Right atrium auricular region (tissue), 2 donors: ENCODE measurements around the gene SLC25A18. TPM values are rescaled to one million over a fixed set of nuclear protein-coding genes. Genes with fewer than 3 reads are reported as not detected.
A peak's percentile ranks its signal among the peaks of the same experiment; 100 is the strongest.

Experiments
- DNase-seq: peaks from one replicate; pipeline ENCODE4 v3.0.0-alpha.2; 2019; ENCODE audit warnings: low spot score
- H3K27ac ChIP-seq, 2 donors: fragments of 200-600 bp; sonication (generic); 1 replicate in 1 of 2; 2 replicates in 1 of 2; pipeline ENCODE4 v1.5.1; 2016 to 2019
- H3K27me3 ChIP-seq, 2 donors: fragments of 200-600 bp; sonication (generic); one replicate each; pipeline versions ENCODE4 v1.5.1 to v1.6.0; 2017 to 2019
- H3K36me3 ChIP-seq: fragments of 200-600 bp; sonication (generic); one replicate; pipeline ENCODE4 v1.5.1; 2016
- H3K4me1 ChIP-seq, 2 donors: fragments of 200-600 bp; sonication (generic); one replicate each; pipeline versions ENCODE4 v1.5.1 to v1.6.0; 2017 to 2019
- H3K4me3 ChIP-seq, 2 donors: fragments of 200-600 bp; sonication (generic); 1 replicate in 1 of 2; 2 replicates in 1 of 2; pipeline ENCODE4 v1.5.1; 2017 to 2019; ENCODE audit warnings: mild to moderate bottlenecking in 1 of 2, moderate library complexity in 1 of 2
- H3K9me3 ChIP-seq, 2 donors: fragments of 200-600 bp; sonication (generic); one replicate each; pipeline ENCODE4 v1.5.1; 2019
- CTCF ChIP-seq, 2 donors: fragments of 200-600 bp; sonication (generic); IDR thresholded peaks; one replicate each; pipeline ENCODE4 v1.5.1; 2019; ENCODE audit warnings: antibody characterized with exemption in 2 of 2
- total RNA-seq, 2 donors: library from RNA; depleted of rRNA; stranded (reverse); fragments of >200 nt; gene quantifications; one replicate each; pipeline ENCODE4 v1.1.0, GENCODE V29; 2016

The SLC25A18 gene
- total RNA-seq, 2 donors from 2014 or later: 0.59 to 3.6 TPM

GRCh38 chr22:17627961-17628405, 64.7 kb downstream of the SLC25A18 start:
- DNase-seq: no peak
- Histone ChIP-seq H3K27ac (peak overlapping the region; percentile 92 to 95), H3K4me3 (peak overlapping the region; percentile 86 to 95), H3K4me1 (peaks cover 0 to 21% of the 10 kb centered on the region in 2 donors), H3K9me3 (no peaks in the 10 kb centered on the region), H3K36me3 (no peaks in the 10 kb centered on the region), H3K27me3 (no peaks in the 10 kb centered on the region)
- no peak for TF ChIP-seq CTCF (IDR thresholded peaks at IDR 0.05)

- peak; percentile 99 for DNase-seq
- Histone ChIP-seq H3K9me3 (no peaks in the 10 kb centered on the region), H3K36me3 (no peaks in the 10 kb centered on the region), H3K4me3 (peak within 1 kb of the TSS; percentile 86 to 95), H3K27me3 (no peaks in the 10 kb centered on the region), H3K27ac (peak within 1 kb of the TSS; percentile 92 to 95), H3K4me1 (peaks cover 0 to 21% of the 10 kb centered on the region in 2 donors)
- no peak for TF ChIP-seq CTCF (IDR thresholded peaks at IDR 0.05)
These were observed 65.3 kb downstream of the SLC25A18 start, which contains the start of gene ATP6V1E1 for GRCh38 chr22:17628406-17629172. Gene ATP6V1E1 (minus strand): TSS chr22:17628749. CDS start chr22:17628635, 114 bp downstream.

GRCh38 chr22:17629173-17629489, 65.8 kb downstream of the SLC25A18 start:
- Histone ChIP-seq H3K27ac (peak overlapping the region; percentile 92 to 95), H3K4me3 (peak overlapping the region; percentile 86 to 95), H3K27me3 (no peaks in the 10 kb centered on the region), H3K36me3 (no peaks in the 10 kb centered on the region), H3K4me1 (peaks cover 0 to 21% of the 10 kb centered on the region in 2 donors), H3K9me3 (no peaks in the 10 kb centered on the region)
- TF ChIP-seq CTCF (IDR thresholded peaks at IDR 0.05): no peak
- DNase-seq: no peak

- no peak for TF ChIP-seq CTCF (IDR thresholded peaks at IDR 0.05)
- H3K9me3 ChIP-seq: no peaks in the 10 kb centered on the region
- no peak overlapping the region for H3K4me3 ChIP-seq
- H3K36me3 ChIP-seq: no peaks in the 10 kb centered on the region
- H3K27me3 ChIP-seq: no peaks in the 10 kb centered on the region
- H3K4me1 ChIP-seq: peaks cover 0 to 21% of the 10 kb centered on the region in 2 donors
- DNase-seq: no peak
- peak overlapping the region; percentile 92 to 95 for H3K27ac ChIP-seq
These were observed 66.3 kb downstream of the SLC25A18 start for GRCh38 chr22:17629641-17630040.

- TF ChIP-seq CTCF (IDR thresholded peaks at IDR 0.05): no peak
- H3K4me3 ChIP-seq: no peak overlapping the region
- no peaks in the 10 kb centered on the region for H3K9me3 ChIP-seq
- no peak overlapping the region for H3K27ac ChIP-seq
- no peaks in the 10 kb centered on the region for H3K36me3 ChIP-seq
- peaks cover 0 to 21% of the 10 kb centered on the region in 2 donors for H3K4me1 ChIP-seq
- H3K27me3 ChIP-seq: no peaks in the 10 kb centered on the region
- DNase-seq: no peak
These were observed 67.8 kb downstream of the SLC25A18 start for GRCh38 chr22:17631076-17631565.
